GM10248 (cell line): ENCODE results near the gene RANBP3L.
"Not testable (repeated sequence)": the region's sequence is repeated elsewhere in the genome, so short reads cannot be mapped to it uniquely, and the experiment has no call there.

ENCODE experiments used
- CTCF ChIA-PET: fragments of 300-600 bp; sonication (Branson Sonifier 250); formaldehyde crosslinking; extraction: SDS; loops from one replicate; lab custom pipeline; 2021; ENCODE audit warnings: antibody characterized with exemption; lab: Yijun Ruan, JAX
- POLR2A ChIA-PET: fragments of 350-650 bp; sonication (Branson Sonifier 250); formaldehyde crosslinking; extraction: SDS; loops from one replicate; lab custom pipeline; 2020; ENCODE audit warnings: antibody characterized with exemption; lab: Yijun Ruan, JAX
- DNase-seq: peaks from one replicate; pipeline ENCODE4 v3.0.0; 2012; ENCODE audit errors: extremely low spot score
- CTCF ChIP-seq: IDR thresholded peaks from 2 replicates; pipeline ENCODE4 v1.5.1; 2012; ENCODE audit warnings: mild to moderate bottlenecking, low read depth; ENCODE audit errors: extremely low read depth, missing control alignments, control extremely low read depth

RANBP3L gene

GRCh38 chr5:36297653-36298052 is 4.0 kb downstream of the RANBP3L start:
- ChIA-PET POLR2A (no interaction called here), CTCF (interaction anchor here (0.8 to 2.4 kb wide), 3 partner anchors 8 to 56 kb away, joined by 3 to 13 read pairs (median 3); partner anchors contain the start of gene NADK2)
- no peak for DNase-seq
- TF ChIP-seq CTCF, result no peak

DNA sequence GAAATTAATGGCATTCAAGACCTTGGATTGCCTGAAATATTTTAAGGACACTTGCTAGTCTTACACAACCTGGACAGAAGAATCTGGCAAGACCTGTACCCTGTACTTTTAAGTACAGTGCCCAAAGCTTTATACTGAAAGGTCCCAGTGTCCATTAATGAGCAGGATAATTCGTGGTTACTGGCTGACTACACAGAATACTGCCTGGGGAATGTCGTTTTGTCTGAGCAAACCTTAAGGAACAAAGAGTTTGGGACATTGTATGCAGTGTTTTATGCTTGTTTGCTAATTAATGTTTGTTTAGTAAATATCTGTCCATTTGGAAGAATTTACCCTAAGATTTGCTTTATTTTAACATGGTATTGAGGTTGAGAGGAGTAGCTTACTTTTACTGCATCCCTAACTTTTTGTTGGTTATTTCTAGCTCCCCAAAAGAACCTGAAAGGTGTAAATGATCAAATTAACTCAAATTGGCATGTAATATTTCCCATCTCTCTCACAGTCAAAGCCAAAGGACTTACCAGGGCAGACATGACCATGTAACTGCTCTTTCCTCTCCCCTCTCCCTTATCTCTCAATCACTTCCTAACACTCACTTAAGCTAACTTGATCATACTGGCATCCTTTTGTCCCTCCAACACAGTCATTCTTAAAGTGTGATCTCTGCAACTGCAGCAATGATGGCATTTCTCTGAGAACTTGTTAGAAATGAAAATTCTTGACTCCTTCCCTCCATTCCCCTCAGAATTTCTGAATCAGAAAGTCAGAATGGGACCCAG is 15.7 kb downstream of the RANBP3L start:
- ChIA-PET POLR2A (no interaction called here), CTCF (interaction anchor here (1.2 kb wide), 2 partner anchors 13 to 20 kb away, joined by 3 to 4 read pairs; no protein-coding TSS in a partner anchor)
- no peak for TF ChIP-seq CTCF
- DNase-seq, result no peak

GRCh38 chr5:36283775-36284174 is 17.9 kb downstream of the RANBP3L start:
- POLR2A ChIA-PET, DNase-seq: not testable (repeated sequence)
- CTCF ChIA-PET, result interaction anchor here (2.2 kb wide), 1 partner anchor 18 kb away, joined by 16 read pairs; no protein-coding TSS in a partner anchor

DNA sequence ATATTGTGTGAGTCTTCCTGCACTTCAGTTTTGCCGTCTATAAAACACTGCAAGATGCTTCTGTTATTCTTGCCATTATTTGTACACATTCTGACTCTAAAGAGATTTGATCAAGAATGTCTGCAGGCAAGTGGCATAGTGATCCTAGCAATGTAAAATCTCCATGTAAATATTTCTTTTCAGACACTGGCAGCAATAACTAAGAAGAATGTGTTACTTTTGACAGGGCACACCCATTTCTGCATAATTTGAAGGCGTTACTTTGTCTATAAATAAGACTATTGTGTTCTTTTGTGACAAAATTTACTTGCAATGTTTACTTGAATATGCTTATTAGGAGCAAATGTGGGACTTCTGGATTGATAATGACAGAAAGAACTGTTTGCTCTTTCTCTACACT is 20.1 kb downstream of the RANBP3L start:
- ChIA-PET POLR2A (no interaction called here), CTCF (interaction anchor here (1.6 to 2.0 kb wide), 3 partner anchors 16 to 203 kb away, joined by 6 to 12 read pairs (median 7); no protein-coding TSS in a partner anchor)

GRCh38 chr5:36279054-36279698 is 22.5 kb downstream of the RANBP3L start:
- TF ChIP-seq CTCF, result no peak
- DNase-seq, result no peak
- POLR2A ChIA-PET, result no interaction called here
- CTCF ChIA-PET, result interaction anchor here (1.5 to 7.9 kb wide), 2 partner anchors 14 to 35 kb away, joined by 3 to 54 read pairs; no protein-coding TSS in a partner anchor

More for the DNA sequence above, 20.1 kb downstream of the RANBP3L start:
- TF ChIP-seq CTCF, result no peak
- no peak for DNase-seq

DNA sequence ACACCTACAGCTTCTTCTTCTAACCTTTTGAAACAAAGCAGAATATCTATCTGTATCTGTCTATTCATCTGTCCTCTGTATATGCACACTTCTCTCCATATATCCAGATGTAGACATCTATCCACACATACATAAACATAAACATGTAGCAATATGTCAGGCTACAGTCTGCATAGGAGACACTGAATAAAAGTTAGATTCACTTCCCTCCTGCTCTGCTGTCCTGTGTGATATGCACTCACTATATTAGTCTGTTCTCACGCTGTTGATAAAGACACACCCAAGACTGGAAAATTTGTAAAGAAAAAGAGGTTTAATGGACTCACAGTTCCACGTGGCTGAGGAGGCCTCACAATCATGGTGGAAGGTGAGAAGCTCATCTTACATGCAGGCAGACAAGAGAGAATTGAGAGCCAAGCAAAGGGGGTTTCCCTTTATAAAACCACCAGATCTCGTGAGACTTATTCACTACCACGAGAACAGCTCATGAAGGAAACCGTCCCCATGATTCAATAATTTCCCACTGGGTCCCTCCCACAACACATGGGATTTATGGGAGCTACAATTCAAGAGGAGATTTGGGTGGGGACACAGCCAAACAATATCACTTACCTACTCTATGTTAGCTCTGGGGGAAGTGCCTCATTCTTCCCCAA is 24.1 kb downstream of the RANBP3L start:
- no peak for DNase-seq
- no peak for TF ChIP-seq CTCF
- CTCF ChIA-PET, result interaction anchor here (0.7 to 7.9 kb wide), 8 partner anchors 8 to 126 kb away, joined by 3 to 54 read pairs (median 4); partner anchors contain the start of gene RANBP3L
- POLR2A ChIA-PET, result no interaction called here
